Subcutaneous adipose tissue (tissue), 4 donors: Measurements from ENCODE around the gene NPLOC4. TPM values are rescaled to one million over a fixed set of nuclear protein-coding genes. Genes with fewer than 3 reads are reported as not detected.

ENCODE experiments used
- CTCF ChIP-seq: fragments of 450-650 bp; IDR thresholded peaks from one replicate; pipeline ENCODE4 v1.5.1; 2016; ENCODE audit warnings: low read depth, mild to moderate bottlenecking, control low read depth, antibody characterized with exemption, moderate library complexity
- total RNA-seq, 4 donors: library from RNA; depleted of rRNA; stranded (reverse); fragments of >200 nt; gene quantifications; one replicate each; pipeline ENCODE4 v1.1.0, GENCODE V29; 2016

Gene NPLOC4
- total RNA-seq, 4 donors from 2014 or later, result 47.4 to 112 (median 62.8) TPM

GRCh38 chr17:81519284-81520020, 117.5 kb downstream of the NPLOC4 start:
- no peak for TF ChIP-seq CTCF

DNA sequence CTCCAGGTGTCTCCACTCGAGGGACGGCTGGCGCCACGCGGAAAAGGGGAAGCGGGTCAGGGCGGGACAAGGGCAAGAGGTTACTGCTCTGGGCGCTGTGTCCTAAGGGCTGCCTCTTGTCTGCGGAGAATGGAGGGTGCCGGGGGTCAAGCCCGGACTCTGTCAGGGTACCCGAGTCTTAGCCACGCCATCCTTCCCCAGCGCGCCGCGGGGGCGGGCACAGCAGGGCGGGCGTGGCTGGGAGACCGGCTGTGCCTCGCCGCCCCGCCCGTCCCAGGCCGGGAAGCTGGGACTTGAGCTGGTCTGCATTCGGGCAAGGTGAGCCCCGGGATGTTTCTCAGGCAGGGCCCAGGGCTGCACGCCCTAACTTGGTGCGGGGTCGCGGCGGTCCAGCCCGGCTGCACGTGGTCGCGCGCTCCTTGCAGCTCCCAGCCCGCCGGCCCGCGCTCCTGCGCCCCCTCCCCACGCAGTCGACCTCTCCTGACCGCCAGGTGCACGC, 118.1 kb downstream of the NPLOC4 start:
- no peak for TF ChIP-seq CTCF

DNA sequence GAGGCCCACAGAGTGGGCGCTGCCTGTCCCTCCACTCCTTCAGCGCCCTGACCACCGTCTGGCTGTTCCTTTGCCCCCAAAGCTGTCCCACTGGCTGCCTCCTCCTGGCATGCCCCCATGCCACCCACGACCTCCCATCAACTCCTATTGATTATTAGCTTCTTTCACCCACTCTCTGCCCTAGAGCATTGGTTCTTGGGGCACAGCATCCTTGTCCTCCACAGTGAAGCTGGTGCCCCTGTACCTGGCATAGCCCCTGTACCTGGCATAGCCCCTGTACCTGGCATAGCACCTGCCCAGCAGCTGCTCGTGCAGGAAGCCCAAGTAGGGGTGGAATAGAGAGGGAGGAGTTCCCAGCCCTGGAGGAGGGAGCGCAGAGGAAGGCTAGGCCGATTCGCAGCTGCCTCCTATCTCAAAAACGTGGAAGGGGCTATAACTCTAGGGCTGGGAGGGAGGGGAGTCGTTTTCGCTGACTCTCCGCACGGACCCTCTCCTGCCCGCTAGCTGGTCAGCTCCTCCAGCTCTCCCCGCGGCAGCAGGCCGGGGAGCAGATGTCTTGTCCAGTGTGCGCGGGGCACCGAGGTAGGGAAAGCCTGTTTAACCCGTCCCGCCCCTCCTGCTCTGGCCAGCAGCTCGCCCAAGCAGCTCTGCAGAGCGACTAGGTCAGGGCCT, 118.7 kb downstream of the NPLOC4 start:
- no peak for TF ChIP-seq CTCF

- TF ChIP-seq CTCF, result no peak
Measured at GRCh38 chr17:81517339-81518112, 119.4 kb downstream of the NPLOC4 start.

- TF ChIP-seq CTCF, result no peak
Measured at GRCh38 chr17:81517009-81517338, 119.9 kb downstream of the NPLOC4 start.

- no peak for TF ChIP-seq CTCF
Measured at GRCh38 chr17:81516439-81516838, 120.5 kb downstream of the NPLOC4 start.

DNA sequence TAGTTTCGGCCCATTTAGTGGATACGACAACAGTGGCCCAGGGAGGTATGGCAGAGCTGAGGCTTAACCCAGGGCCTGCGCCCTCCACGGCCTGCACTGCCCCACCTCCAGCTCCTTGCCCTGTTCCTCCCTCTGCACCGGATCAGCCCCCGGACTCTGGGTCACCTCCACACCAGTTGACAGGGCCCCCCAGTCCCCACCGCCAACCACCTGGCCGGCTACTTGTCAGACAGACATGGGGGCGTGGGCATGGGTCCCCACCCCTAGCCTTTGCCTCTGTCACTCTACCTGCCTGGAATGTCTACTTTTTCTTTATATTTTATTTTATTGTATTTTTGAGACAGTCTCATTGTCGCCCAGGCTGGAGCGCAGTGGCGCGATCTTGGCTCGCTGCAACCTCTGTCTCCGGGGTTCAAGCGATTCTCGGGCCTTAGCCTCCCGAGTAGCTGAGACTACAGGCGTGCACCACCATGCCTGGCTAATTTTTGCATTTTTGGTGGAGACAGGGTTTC, 121.3 kb downstream of the NPLOC4 start:
- TF ChIP-seq CTCF, result no peak
